Peyer's patch (tissue), 4 donors: ENCODE results near the gene C16orf82. TPM values are rescaled to one million over a fixed set of nuclear protein-coding genes. Genes with fewer than 3 reads are reported as not detected.

Source experiments
- DNase-seq, 3 donors: peaks; one replicate each; pipeline ENCODE4 v3.0.0-alpha.2; 2017 to 2019
- H3K27ac ChIP-seq, 4 donors: fragments of 200-600 bp; sonication (generic); one replicate each; pipeline ENCODE4 v1.5.1; 2016 to 2019
- H3K27me3 ChIP-seq, 2 donors: fragments of 200-600 bp; sonication (generic); one replicate each; pipeline ENCODE4 v1.5.1; 2019
- H3K36me3 ChIP-seq, 3 donors: fragments of 200-600 bp; sonication (generic); one replicate each; pipeline ENCODE4 v1.5.1; 2016 to 2019
- H3K4me1 ChIP-seq, 4 donors: fragments of 200-600 bp; sonication (generic); one replicate each; pipeline ENCODE4 v1.5.1; 2016 to 2019
- H3K4me3 ChIP-seq, 4 donors: fragments of 200-600 bp; sonication (generic); 1 replicate in 3 of 4; 2 replicates in 1 of 4; pipeline ENCODE4 v1.5.1; 2016 to 2019; ENCODE audit warnings: mild to moderate bottlenecking in 1 of 4
- H3K9me3 ChIP-seq, 4 donors: fragments of 200-600 bp; sonication (generic); one replicate each; pipeline ENCODE4 v1.5.1; 2016 to 2019; ENCODE audit warnings: mild to moderate bottlenecking in 1 of 4
- POLR2A ChIP-seq, 2 donors: fragments of 450-650 bp; IDR thresholded peaks; one replicate each; pipeline ENCODE4 v1.5.1; 2017; ENCODE audit warnings: antibody characterized with exemption in 2 of 2, mild to moderate bottlenecking in 2 of 2, moderate library complexity in 2 of 2
- total RNA-seq, 4 donors: library from RNA; depleted of rRNA; stranded (reverse); fragments of >200 nt; gene quantifications; one replicate each; pipeline ENCODE4 v1.1.0, GENCODE V29; 2016
- TF ChIP-seq, protein P1 (sequence below), 6 experiments: fragments of 450-650 bp in 4 of 6; fragments of 200-600 bp in 2 of 6; sonication (generic) in 1 of 6; IDR thresholded peaks; one replicate each; pipeline ENCODE4 v1.5.1; 2017 to 2019; ENCODE audit warnings: antibody characterized with exemption in 6 of 6, mild to moderate bottlenecking in 3 of 6, moderate library complexity in 1 of 6

The C16orf82 gene
- total RNA-seq, 4 donors from 2014 or later, result not detected

DNA sequence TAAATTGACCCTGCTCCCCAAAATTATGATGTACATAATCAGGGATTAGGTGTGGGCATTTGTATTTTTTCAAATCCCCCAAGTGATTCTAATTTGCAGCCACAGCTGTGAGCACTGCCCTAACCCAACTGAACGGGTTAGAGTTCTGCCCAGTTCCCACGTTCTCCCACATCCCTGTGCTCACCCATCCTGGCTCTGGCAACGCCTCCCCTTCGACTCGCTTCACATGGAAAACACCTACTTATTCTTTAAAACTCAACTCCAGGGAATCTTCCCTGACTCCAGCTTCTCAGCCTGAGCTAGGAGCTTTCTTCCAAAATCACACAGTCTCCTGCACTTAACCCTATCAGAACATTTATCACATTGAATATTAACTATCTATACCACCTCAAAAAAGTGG is 17.6 kb upstream of the C16orf82 start:
- H3K4me3 ChIP-seq, result no peak overlapping the region
- H3K27me3 ChIP-seq, result no peaks in the 10 kb centered on the region

DNA sequence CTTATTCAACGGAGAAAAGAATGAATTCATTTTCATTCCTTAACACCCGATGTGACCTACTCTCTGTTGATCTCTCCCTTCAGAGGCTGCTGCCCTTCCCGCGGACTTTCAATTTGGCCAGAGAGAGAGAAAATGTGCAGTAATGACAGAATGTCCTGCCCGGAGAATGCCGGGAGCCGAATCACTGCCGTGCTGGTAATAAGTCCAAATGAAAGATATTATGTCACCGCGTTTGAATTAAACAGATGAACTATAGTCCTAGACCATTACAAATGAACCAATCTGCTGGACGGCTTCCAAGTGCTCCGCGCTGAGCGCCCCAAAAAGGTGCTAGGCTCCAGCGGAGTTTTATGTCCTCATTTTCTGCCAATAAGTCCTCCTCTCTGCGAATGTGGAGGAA is 14.7 kb upstream of the C16orf82 start:
- no peaks in the 10 kb centered on the region for H3K36me3 ChIP-seq
- no peak overlapping the region for H3K4me3 ChIP-seq
- H3K27me3 ChIP-seq, result no peaks in the 10 kb centered on the region
- no peak for DNase-seq
- no peak overlapping the region for H3K27ac ChIP-seq
- H3K4me1 ChIP-seq, result no peaks in the 10 kb centered on the region
- no peaks in the 10 kb centered on the region for H3K9me3 ChIP-seq
- no peak for TF ChIP-seq POLR2A (IDR thresholded peaks at IDR 0.05)
- TF ChIP-seq, protein P1, sequence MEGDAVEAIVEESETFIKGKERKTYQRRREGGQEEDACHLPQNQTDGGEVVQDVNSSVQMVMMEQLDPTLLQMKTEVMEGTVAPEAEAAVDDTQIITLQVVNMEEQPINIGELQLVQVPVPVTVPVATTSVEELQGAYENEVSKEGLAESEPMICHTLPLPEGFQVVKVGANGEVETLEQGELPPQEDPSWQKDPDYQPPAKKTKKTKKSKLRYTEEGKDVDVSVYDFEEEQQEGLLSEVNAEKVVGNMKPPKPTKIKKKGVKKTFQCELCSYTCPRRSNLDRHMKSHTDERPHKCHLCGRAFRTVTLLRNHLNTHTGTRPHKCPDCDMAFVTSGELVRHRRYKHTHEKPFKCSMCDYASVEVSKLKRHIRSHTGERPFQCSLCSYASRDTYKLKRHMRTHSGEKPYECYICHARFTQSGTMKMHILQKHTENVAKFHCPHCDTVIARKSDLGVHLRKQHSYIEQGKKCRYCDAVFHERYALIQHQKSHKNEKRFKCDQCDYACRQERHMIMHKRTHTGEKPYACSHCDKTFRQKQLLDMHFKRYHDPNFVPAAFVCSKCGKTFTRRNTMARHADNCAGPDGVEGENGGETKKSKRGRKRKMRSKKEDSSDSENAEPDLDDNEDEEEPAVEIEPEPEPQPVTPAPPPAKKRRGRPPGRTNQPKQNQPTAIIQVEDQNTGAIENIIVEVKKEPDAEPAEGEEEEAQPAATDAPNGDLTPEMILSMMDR (IDR thresholded peaks at IDR 0.05), result no peak

More for the DNA sequence above, 17.6 kb upstream of the C16orf82 start:
- DNase-seq, result no peak
- no peak overlapping the region for H3K27ac ChIP-seq
- TF ChIP-seq, protein P1 (IDR thresholded peaks at IDR 0.05), result no peak
- no peak for TF ChIP-seq POLR2A (IDR thresholded peaks at IDR 0.05)
- no peaks in the 10 kb centered on the region for H3K4me1 ChIP-seq
- H3K36me3 ChIP-seq, result no peaks in the 10 kb centered on the region
- no peaks in the 10 kb centered on the region for H3K9me3 ChIP-seq

DNA sequence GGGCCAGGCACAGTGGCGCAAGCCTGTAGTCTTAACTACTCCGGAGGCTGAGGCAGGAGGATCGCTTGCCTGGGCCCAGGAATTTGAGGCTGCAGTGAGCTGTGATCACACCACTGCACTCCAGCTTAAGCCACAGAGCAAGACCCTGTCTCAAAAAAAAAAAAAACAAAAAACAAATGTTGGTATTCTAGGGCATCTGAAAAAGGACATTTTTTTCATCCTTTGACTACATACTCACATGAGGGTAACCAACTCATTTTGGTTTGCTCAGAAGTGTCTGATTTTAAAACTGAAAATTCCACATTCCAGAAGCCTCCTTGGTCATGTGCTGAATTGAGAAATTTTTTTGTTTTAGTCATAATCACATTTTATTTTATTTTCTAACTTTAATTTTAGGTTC is 12.7 kb upstream of the C16orf82 start:
- H3K4me3 ChIP-seq, result no peak overlapping the region
- H3K27ac ChIP-seq, result no peak overlapping the region
- H3K9me3 ChIP-seq, result no peaks in the 10 kb centered on the region
- H3K4me1 ChIP-seq, result no peaks in the 10 kb centered on the region
- no peaks in the 10 kb centered on the region for H3K36me3 ChIP-seq
- H3K27me3 ChIP-seq, result no peaks in the 10 kb centered on the region
- no peak for TF ChIP-seq POLR2A (IDR thresholded peaks at IDR 0.05)
- TF ChIP-seq, protein P1 (IDR thresholded peaks at IDR 0.05), result no peak
- DNase-seq, result no peak

DNA sequence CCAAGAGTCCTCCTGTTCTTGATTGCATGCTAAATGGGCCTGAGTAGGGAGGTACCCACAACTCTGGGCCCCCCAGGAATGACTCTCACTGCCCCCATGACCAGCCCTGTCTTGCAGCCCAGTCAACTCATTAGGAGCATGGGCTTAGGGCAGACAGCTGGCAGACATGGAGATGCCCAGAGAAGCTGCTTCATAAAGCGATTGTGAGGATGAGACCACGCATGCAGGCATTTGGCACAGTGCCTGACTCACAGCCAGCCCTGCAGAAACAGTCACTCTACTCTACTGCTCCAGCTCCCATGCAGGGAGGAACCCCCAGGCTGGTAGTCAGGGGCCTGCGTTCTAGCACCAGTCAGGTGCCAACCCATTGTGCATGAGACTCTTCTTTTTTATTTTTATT is 8.4 kb upstream of the C16orf82 start:
- Histone ChIP-seq H3K4me1 (no peaks in the 10 kb centered on the region), H3K4me3 (no peak overlapping the region), H3K27me3 (no peaks in the 10 kb centered on the region), H3K27ac (no peak overlapping the region), H3K9me3 (no peaks in the 10 kb centered on the region), H3K36me3 (no peaks in the 10 kb centered on the region)
- no peak for DNase-seq
- TF ChIP-seq, protein P1 (IDR thresholded peaks at IDR 0.05), result no peak
- no peak for TF ChIP-seq POLR2A (IDR thresholded peaks at IDR 0.05)

DNA sequence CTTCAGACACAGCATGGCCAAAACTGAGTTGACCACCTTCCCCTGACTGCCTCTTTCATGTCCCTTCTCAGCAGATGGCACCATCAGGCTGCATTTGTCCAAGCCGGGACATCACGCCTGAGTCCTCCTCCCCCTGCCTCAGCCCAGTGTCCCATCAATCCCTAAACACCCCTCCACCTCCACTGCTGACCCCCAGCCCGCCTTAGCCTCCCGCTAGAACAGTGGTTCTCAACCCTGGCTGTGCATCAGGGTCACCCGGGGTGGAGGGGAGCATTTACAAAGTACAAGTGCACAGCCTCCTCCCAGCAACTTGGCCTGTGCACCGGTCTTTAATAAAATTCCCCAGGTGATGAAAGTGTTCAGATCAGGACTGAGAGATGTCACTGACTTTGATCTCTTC is 4.0 kb downstream of the C16orf82 start:
- no peak for DNase-seq
- Histone ChIP-seq H3K4me1 (no peaks in the 10 kb centered on the region), H3K27me3 (no peaks in the 10 kb centered on the region), H3K36me3 (no peaks in the 10 kb centered on the region), H3K4me3 (no peak overlapping the region), H3K27ac (no peak overlapping the region), H3K9me3 (peaks cover 0 to 5% (median 0%) of the 10 kb centered on the region in 4 donors)
- TF ChIP-seq, protein P1 (IDR thresholded peaks at IDR 0.05), result no peak
- no peak for TF ChIP-seq POLR2A (IDR thresholded peaks at IDR 0.05)

DNA sequence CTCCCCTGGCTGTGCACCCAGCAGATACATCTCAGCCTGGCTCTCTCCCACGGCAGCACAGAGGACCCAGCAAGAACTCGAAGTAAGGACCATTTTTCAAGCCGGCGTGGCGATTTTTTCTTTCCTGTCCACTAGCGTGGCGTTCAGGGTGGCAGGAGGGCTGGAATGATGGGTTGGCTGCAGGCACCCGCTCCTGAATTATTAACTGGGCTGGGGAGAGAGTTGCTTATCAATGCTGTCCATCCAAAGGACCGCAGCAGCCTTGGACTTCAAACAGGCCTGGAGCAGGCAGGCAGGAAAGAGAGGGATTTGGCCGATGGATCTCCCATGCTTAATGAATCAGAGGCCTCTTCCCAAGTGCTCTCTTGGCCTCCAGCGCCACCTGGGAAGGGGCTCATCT is 7.0 kb downstream of the C16orf82 start:
- Histone ChIP-seq H3K4me3 (no peak overlapping the region), H3K27ac (no peak overlapping the region), H3K36me3 (no peaks in the 10 kb centered on the region), H3K9me3 (peaks cover 0 to 5% (median 0%) of the 10 kb centered on the region in 4 donors), H3K27me3 (no peaks in the 10 kb centered on the region), H3K4me1 (no peaks in the 10 kb centered on the region)
- no peak for DNase-seq
- TF ChIP-seq, protein P1 (IDR thresholded peaks at IDR 0.05), result no peak
